ENCODE measurements around the gene MED27.

The MED27 gene

GRCh38 chr9:132079391-132080091 lies at the start of gene MED27:
Gene MED27, minus strand, starts transcription at chr9:132079867. Its CDS starts 23 bp downstream, at chr9:132079844.
- FAIRE-seq: peak; percentile 84

- FAIRE-seq: no peak
Observed at GRCh38 chr9:132127888-132128534, 48.3 kb upstream of the MED27 start.

GRCh38 chr9:132126680-132127236 lies 47.1 kb upstream of the MED27 start:
- FAIRE-seq: no peak

- no peak for FAIRE-seq
Observed at GRCh38 chr9:132125944-132126679, 46.4 kb upstream of the MED27 start.

- no peak for FAIRE-seq
Observed at GRCh38 chr9:132125361-132125760, 45.7 kb upstream of the MED27 start.

GRCh38 chr9:132124800-132125199 lies 45.1 kb upstream of the MED27 start:
- FAIRE-seq: no peak

GRCh38 chr9:132121021-132121420 lies 41.4 kb upstream of the MED27 start:
- no peak for FAIRE-seq

- no peak for FAIRE-seq
Observed at GRCh38 chr9:132117694-132118093, 38.0 kb upstream of the MED27 start.

GRCh38 chr9:132116583-132116982 lies 36.9 kb upstream of the MED27 start:
- FAIRE-seq: no peak

GRCh38 chr9:132114102-132114707 lies 34.5 kb upstream of the MED27 start:
- no peak for FAIRE-seq

- no peak for FAIRE-seq
Observed at GRCh38 chr9:132109291-132109690, 29.6 kb upstream of the MED27 start.

GRCh38 chr9:132108728-132109127 lies 29.1 kb upstream of the MED27 start:
- no peak for FAIRE-seq

GRCh38 chr9:132099741-132100407 lies 20.2 kb upstream of the MED27 start:
- FAIRE-seq: no peak

GRCh38 chr9:132099167-132099566 lies 19.5 kb upstream of the MED27 start:
- FAIRE-seq: no peak

GRCh38 chr9:132094314-132094791 lies 14.7 kb upstream of the MED27 start:
- FAIRE-seq: no peak

GRCh38 chr9:132090771-132091170 lies 11.1 kb upstream of the MED27 start:
- FAIRE-seq: no peak

- FAIRE-seq: no peak
Observed at GRCh38 chr9:132087438-132088030, 7.9 kb upstream of the MED27 start.

- no peak for FAIRE-seq
Observed at GRCh38 chr9:132082188-132082587, 2.5 kb upstream of the MED27 start.

- FAIRE-seq: no peak
Observed at GRCh38 chr9:132078699-132079356, 839 bp downstream of the MED27 start.

- FAIRE-seq: no peak
Observed at GRCh38 chr9:132077881-132078698, 1.6 kb downstream of the MED27 start.

- FAIRE-seq: no peak
Observed at GRCh38 chr9:132075853-132076252, 3.8 kb downstream of the MED27 start.

All from A204.1 (cell line).